Stimulated activated naive CD4-positive, alpha-beta T cell (primary cell): ENCODE measurements around the gene MYOM3.

Experiments
- DNase-seq, 6 experiments: peaks; one replicate each; lab custom pipeline; 2025; lab: John Stamatoyannopoulos, UW

The MYOM3 gene

GRCh38 chr1:24114753-24115152 is 2.8 kb upstream of the MYOM3 start:
- DNase-seq: no peak

- no peak for DNase-seq
Measured at GRCh38 chr1:24113641-24114033, 1.7 kb upstream of the MYOM3 start.

- no peak for DNase-seq
Measured at GRCh38 chr1:24111262-24111995, 506 bp downstream of the MYOM3 start.

GRCh38 chr1:24110642-24111261 is 1.2 kb downstream of the MYOM3 start:
- no peak for DNase-seq

GRCh38 chr1:24109686-24110475 is 2.1 kb downstream of the MYOM3 start:
- no peak for DNase-seq

- no peak for DNase-seq
Measured at GRCh38 chr1:24109166-24109483, 2.8 kb downstream of the MYOM3 start.

GRCh38 chr1:24108334-24109165 is 3.4 kb downstream of the MYOM3 start:
- no peak for DNase-seq

GRCh38 chr1:24107462-24108138 is 4.3 kb downstream of the MYOM3 start:
- DNase-seq: no peak

GRCh38 chr1:24105368-24106160 is 6.4 kb downstream of the MYOM3 start:
- no peak for DNase-seq

- no peak for DNase-seq
Measured at GRCh38 chr1:24104854-24105253, 7.1 kb downstream of the MYOM3 start.

GRCh38 chr1:24103879-24104278 is 8.1 kb downstream of the MYOM3 start:
- no peak for DNase-seq

GRCh38 chr1:24103408-24103807 is 8.5 kb downstream of the MYOM3 start:
- DNase-seq: no peak

- DNase-seq: no peak
Measured at GRCh38 chr1:24102961-24103360, 9.0 kb downstream of the MYOM3 start.

- DNase-seq: no peak
Measured at GRCh38 chr1:24101796-24102586, 9.9 kb downstream of the MYOM3 start.

- DNase-seq: no peak
Measured at GRCh38 chr1:24100945-24101737, 10.8 kb downstream of the MYOM3 start.

- DNase-seq: no peak
Measured at GRCh38 chr1:24098943-24099638, 12.8 kb downstream of the MYOM3 start.

- DNase-seq: no peak
Measured at GRCh38 chr1:24098102-24098501, 13.8 kb downstream of the MYOM3 start.

- DNase-seq: no peak
Measured at GRCh38 chr1:24097663-24098062, 14.3 kb downstream of the MYOM3 start.

GRCh38 chr1:24096739-24097103 is 15.2 kb downstream of the MYOM3 start:
- DNase-seq: no peak
